IPS-NIHi7 (cell line): ENCODE measurements around the gene PLRG1.

Experiments used
- DNase-seq: peaks from one replicate; pipeline ENCODE4 v3.0.0; 2012; ENCODE audit warnings: mixed read lengths; ENCODE audit errors: extremely low spot score

PLRG1 gene

DNA sequence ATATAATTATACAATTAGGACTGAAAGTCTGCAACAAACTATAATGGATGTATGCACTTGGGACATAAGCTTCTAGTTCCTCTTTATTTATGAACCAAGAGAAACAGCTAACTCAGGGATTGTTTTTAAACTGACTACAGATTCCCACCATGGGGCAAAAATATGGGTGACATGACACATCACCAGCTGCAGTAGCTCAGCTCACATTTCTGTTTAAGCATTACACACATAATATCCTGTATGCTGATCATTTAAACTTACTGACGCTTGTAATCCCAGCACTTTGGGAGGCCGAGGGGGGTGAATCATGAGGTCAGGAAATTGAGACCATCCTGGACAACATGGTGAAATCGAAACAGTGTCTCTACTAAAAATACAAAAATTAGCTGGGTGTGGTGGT, 24.1 kb upstream of the PLRG1 start:
- no peak for DNase-seq

DNA sequence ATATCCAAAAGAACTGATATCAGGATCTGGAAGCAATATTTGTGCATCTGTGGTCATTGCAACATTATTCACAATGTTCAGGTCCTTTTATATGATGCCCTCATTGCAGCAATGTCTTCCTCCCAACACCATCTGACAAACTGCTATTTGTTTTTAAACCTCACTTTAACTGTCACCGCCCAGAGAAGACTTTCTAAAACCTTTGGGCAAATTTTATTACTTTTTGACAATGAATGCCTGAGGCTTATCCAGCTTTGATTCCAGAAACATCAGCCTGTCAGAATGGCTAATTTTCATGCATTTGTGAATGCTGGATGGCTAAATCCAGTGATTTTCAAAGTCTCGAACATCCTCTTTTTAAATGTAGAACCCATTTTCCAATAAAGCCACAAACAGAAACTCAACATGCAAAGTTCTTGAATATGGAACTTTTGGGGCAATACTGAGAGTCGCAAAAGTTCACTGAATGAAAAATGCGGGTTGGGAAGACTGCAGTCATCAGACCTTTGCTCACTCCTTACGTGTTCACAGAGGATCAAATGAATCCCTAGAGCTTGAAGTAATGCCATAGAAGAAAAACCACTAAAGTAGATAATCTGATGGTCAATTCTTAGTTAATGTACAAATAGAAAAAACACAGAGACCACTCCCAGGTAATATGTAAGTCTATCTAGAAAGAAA, 23.1 kb upstream of the PLRG1 start:
- no peak for DNase-seq

DNA sequence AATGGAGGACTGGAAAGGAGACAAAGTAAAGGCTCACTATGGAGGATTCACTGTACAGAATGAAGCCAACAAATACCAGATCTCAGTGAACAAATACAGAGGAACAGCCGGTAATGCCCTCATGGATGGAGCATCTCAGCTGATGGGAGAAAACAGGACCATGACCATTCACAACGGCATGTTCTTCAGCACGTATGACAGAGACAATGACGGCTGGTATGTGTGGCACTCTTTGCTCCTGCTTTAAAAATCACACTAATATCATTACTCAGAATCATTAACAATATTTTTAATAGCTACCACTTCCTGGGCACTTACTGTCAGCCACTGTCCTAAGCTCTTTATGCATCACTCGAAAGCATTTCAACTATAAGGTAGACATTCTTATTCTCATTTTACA, 19.4 kb upstream of the PLRG1 start:
- no peak for DNase-seq

DNA sequence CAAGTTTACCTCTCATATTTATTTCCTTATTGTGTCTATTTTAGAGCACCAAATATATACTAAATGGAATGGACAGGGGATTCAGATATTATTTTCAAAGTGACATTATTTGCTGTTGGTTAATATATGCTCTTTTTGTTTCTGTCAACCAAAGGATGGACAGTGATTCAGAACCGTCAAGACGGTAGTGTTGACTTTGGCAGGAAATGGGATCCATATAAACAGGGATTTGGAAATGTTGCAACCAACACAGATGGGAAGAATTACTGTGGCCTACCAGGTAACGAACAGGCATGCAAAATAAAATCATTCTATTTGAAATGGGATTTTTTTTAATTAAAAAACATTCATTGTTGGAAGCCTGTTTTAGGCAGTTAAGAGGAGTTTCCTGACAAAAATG, 18.8 kb upstream of the PLRG1 start:
- no peak for DNase-seq

DNA sequence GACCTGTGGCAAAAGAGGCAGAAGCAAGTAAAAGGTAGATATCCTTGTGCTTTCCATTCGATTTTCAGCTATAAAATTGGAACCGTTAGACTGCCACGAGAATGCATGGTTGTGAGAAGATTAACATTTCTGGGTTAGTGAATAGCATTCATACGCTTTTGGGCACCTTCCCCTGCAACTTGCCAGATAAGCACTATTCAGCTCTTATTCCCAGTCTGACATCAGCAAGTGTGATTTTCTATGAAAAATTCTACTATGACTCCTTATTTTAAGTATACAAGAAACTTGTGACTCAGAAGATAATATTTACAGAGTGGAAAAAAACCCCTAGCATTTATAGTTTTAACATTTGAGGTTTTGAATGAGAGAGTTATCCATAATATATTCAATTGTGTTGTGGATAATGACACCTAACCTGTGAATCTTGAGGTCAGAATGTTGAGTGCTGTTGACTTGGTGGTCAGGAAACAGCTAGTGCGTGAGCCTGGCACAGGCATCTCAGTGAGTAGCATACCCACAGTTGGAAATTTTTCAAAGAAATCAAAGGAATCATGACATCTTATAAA, 16.5 kb upstream of the PLRG1 start:
- DNase-seq: no peak

DNA sequence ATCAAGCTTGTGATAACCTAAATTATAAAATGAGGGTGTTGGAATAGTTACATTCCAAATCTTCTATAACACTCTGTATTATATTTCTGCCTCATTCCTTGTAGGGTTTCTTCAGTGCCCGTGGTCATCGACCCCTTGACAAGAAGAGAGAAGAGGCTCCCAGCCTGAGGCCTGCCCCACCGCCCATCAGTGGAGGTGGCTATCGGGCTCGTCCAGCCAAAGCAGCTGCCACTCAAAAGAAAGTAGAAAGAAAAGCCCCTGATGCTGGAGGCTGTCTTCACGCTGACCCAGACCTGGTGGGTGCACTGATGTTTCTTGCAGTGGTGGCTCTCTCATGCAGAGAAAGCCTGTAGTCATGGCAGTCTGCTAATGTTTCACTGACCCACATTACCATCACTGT, 15.5 kb upstream of the PLRG1 start:
- DNase-seq: no peak

DNA sequence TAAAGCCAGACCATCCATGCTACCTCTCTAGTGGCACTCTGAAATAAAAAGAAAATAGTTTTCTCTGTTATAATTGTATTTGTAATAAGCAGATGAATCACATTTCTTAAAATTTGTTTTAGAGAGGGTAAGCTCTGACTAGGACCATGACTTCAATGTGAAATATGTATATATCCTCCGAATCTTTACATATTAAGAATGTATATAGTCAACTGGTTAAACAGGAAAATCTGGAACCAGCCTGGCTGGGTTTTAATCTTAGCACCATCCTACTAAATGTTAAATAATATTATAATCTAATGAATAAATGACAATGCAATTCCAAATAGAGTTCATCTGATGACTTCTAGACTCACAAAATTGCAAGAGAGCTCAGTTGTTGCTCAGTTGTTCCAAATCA, 14.1 kb upstream of the PLRG1 start:
- no peak for DNase-seq

DNA sequence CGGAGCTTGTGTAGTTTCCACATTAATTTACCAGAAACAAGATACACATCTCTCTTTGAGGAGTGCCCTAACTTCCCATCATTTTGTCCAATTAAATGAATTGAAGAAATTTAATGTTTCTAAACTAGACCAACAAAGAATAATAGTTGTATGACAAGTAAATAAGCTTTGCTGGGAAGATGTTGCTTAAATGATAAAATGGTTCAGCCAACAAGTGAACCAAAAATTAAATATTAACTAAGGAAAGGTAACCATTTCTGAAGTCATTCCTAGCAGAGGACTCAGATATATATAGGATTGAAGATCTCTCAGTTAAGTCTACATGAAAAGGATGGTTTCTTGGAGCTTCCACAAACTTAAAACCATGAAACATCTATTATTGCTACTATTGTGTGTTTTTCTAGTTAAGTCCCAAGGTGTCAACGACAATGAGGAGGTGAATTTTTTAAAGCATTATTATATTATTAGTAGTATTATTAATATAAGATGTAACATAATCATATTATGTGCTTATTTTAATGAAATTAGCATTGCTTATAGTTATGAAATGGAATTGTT, 12.6 kb upstream of the PLRG1 start, which contains the start of gene FGB:
FGB (plus strand) TSS at position 315 of the 558 bp plus-strand sequence; CDS start at position 323, 8 bp downstream.
- no peak for DNase-seq

DNA sequence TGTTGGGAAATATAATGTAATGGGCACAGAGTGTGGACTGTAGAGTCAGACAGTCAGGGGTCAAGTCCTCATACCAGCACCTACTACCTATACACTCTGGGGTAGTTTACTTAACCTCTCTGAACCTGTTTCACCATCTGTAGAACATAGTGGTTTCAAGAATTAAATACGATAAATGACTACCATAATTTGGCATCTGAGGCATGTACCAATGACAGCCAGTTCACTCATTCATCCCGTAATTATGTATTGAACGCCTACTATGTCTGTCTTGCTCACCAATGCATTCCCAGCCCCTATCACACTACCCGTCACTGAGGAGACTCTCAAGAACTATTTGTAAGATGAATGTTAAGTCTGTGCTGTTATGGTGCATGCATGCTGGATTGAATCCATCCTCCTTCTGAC, 10.6 kb upstream of the PLRG1 start:
- DNase-seq: no peak

DNA sequence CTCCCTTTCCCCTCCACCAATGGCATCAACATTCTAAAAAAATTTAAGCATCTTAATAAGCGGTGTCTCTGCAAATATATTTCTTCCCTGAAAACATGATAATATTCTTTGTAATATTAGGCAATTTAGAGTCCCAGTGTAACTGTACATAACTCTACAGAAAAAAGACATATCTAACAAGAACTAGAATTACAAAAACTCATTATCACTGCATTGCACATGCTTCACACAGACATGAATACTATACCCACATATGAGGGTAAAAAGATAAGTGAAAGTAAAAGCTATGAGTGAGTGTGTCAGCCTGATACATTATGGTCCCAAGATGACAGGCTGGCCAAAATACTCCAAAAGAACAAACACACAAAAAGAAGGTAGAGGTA, 10.2 kb upstream of the PLRG1 start:
- no peak for DNase-seq

DNA sequence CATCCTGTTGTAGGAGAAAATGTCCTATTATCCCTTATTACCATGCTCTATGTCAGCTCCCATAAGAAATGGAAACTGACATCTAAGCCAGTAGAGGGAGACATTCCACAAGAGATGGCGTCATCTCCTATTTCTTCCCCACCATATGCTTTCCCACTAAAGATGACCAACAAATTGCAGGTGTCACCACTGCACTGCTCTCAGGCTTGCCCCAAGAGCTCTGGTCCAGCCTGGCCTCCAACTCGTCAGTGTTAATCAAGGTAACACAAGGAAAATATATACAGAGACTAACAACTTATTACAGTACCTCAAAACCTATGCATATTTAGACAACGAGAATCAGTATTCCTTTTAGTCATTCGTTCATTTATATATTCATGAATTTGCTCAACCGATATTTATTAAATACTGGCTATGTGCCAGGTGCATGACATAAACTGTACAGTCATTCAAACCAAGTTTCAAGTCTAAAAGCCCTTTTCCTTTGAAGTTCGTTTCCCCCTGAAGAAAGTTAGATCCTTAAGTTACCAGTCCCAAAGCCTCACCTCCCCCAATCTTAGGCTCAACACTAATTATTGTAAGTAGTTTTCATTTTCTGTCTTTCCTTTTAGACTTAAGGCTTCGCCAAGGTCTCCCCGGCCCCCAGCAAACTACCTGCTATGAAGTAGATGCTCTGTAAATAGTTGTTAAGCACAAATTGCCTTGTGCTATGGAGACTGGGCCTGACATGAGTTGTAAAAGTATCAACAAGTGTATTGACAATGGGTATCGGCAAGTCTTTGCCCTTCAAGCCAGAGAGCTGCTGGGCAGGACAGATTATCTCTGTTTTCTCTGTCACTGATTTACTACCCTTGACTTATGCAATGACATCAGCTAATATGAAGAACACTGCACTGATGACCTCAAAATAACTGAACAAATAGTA, 9.6 kb upstream of the PLRG1 start:
- DNase-seq: peak; percentile 61

DNA sequence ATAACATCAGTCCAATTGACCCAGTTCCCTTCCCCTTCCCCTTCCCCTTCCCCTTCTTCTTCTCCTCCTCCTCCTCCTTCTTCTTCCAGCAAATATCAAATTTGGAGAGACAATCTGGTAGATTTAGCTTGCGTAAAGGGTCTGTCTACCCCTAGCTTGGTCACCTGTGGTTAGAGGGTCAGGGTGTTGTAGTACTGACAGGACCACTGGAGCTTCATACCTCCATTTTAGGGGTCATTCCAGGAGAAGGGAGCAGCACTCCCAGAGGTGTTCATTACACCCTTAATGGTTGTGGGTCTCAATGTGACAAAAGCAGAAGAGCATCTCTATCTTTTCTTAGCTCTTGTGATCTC, 8.9 kb upstream of the PLRG1 start:
- DNase-seq: no peak

DNA sequence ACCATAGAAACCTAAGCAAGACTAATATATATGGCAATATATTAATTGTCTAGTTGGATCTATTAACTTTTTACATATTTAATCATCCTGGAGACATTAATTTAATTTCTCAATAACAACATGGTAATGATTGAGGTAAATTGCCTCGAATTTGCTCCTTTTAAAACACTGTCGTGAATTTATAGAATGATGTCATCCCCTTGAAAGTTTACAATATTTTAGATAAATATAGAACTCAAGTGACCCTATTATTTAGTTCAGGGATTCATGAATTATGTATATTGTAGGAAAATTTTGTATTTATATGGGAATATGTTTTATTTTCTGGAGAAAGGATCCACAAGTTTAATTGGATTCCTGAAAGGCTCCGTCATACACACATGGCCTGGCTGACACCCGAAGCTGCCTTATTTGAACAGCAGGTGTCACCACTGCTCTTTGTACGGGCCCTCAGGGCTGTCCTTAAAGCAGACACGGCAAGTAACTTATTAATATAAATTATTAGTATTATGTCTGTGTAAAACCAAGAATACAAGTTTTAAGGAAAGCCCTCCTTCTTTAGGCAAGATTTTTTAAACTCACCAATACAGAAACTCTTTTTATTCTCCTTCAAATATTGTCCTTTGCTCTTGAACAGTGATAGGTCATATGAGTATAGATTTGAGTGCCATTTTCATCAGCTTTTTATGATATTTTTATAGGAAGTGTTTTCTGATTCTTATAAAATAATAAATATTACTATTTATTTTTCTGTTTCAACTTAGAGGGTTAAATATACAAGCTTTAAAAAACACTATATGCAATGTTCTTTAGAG, 1.9 kb upstream of the PLRG1 start:
- DNase-seq: peak; percentile 53

DNA sequence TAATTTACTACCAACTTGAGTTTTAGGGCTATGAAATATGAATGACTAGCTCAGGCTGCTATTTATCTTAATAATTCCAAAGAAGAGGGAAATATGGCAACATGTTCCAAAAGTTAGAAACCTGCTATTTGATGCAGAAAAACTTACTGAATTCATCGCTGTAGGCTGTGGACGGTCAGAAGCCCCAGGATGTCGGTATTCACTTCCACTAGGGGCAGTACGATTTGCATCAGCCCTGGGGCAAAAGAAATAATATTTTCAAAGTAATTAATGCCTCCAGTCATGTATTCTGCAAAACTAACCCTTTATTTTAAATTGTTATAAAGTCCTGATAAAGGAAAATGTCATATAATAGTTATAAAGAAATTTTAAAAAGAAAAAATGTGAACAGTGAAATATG, 4.5 kb downstream of the PLRG1 start:
- DNase-seq: no peak

DNA sequence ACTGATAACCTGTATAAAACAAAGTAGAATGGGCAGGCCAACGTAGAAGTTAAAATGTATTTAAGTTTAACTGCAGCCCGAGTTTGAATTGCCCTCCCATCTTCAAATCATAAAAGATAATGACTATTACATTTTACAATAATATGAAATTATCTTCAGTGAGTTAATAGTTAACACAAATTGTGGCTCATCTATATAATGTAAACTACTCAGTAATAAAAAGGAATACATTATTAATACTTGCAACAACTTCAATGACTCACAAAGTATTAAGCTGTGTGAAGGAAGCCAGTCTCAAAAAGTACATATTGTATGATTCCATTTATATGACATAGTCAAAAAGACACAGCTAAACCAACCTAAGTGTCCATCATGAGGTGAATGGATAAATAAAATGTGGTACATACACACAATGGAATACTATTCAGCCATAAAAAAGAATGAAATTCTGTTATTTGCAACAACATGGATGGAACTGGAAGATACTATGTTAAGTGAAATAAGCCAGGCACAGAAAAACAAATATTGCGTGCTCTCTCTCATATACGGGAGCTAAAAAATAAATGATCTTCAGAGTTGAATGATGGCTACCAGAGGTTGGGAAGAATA, 7.8 kb downstream of the PLRG1 start:
- DNase-seq: no peak

DNA sequence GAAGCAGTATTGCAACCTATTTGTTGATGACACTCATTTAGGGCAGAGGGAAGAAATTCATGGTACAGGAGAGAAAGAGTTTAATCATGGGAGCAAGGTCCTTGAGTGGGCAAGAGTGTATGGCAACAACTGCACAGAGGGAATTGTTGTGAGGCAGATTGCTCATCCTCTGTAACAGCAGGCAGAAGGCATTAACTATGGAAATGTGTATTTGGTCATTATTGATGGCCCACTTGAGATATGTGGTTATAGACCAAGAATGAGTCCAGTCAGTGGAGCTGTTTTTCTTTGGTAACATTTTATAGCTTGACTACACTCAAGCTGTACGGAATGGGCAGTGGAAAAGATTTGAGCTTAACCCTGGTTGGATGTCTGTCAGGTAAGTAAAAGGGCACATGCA, 15.9 kb downstream of the PLRG1 start:
- no peak for DNase-seq

DNA sequence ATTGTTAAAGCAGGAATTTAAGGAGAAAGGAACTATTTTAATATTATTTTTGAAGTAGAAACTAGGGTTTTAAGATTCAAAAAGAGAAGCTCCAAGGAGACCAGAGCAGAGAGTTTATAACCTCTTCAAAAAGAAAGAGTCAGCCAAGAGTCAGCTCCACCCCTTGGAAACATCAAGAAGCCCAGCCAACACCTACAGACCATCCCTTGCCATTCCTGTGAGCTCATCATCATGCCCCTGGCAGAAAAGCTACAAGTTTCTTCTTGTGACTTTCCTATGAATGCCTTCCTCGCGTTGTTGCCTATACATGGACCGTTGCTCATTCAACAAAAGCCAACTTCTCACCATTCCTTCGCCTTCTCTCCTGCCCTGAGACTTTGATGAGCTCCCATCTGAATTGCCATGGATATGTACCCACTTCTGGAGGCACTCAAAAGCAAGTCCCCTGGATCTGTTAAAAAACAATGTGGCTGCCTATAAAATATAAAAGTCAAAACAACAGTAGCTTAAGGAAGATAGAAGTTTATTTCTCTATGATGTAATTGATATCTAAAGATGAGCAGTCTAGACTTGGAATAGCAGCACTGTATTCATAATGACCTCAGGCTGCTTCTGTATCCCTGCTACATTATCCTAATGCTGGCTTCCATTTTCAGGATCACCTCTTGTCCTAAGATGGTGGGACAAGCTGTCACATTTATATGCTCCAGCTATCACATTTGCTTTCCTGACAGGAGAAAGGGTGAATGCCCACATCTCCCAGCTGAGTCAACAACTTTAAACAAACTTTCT, 20.3 kb downstream of the PLRG1 start:
- no peak for DNase-seq

DNA sequence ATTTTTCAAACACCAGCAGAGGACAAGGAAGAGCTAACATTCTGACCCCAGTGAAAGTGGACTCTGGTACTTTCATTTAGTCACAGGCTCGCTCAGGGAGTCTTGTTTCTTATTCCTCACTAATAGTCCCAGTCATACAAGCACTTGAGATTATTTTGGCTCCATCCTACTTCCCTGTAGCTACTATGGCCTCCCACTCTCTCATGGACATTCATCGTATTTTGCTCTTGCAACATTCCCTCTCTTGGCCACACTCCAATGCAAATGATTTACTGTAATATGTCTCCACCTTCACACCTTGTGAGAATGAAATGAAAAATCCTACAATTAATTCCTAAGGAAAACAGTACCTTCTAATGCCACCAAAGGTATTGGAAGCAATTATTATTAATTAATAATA, 21.3 kb downstream of the PLRG1 start:
- DNase-seq: no peak

DNA sequence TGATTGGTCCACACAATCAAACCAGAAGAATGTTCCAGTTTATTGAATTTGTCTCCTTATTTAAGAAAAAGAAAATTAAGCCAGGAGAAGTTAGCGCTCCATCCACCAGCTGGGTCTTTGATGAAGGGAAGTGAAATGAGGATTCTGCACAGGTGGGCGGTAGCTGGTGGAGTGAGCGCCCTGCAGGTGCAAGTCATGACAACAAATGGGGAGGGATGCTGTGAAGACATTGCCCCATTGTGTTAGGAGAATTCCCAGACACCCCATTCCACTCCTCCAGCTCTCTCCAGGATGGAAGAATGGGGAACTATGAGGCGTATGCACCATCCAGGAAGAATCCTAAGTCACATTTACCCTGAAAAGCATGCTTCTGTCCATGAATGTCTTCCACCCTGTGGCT, 22.9 kb downstream of the PLRG1 start:
- no peak for DNase-seq

DNA sequence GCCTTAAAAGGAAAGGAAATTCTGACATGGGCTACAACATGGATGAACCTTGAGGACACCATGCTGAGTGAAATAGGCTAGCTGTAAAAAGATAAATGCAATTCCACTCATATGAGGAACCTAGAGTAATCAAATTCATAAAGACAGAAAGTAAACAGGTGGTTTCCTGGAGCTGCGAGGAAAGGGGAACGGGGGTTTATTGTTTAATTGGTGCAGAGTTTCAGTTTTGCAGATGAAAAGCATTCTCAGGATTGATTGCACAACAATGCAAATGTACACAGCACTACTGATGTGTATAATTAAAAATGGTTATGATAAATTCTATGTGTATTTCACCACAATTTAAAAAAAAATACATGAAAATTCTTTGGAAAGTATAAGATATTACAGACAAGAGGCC, 24.0 kb downstream of the PLRG1 start:
- no peak for DNase-seq

DNA sequence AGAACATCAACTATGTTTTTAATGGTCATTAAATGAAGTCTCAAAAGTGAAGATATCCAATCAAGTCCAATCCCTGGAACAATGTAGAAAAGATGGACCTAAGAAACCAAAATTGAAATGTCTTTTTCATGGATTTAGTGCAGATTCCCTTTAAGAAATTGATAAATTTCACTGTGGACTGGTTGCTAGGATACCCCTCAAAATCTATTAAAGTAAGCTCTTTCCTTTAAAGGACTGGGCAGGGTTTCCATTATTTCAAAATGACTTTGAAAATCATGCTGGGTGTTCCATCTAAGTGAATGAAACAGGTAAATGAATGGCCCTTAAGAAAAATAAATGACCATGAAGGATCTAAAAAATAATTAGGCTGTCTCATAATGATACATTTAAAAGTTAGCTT, 28.6 kb downstream of the PLRG1 start:
- DNase-seq: no peak
